ENCODE measurements around the gene DSCAM.

The DSCAM gene

GRCh38 chr21:40706806-40707655 lies 139.9 kb downstream of the DSCAM start:
- no peak for TF ChIP-seq CEBPB (IDR thresholded peaks at IDR 0.05)
- TF ChIP-seq FOXM1 (IDR thresholded peaks at IDR 0.05; ENCODE audit: borderline replicate concordance, low read depth) = no peak
- TF ChIP-seq YY1 (IDR thresholded peaks at IDR 0.05; ENCODE audit: low read depth) = no peak
- TF ChIP-seq TEAD4 (IDR thresholded peaks at IDR 0.05) = no peak
- no peak for TF ChIP-seq MAX (IDR thresholded peaks at IDR 0.05)
- TF ChIP-seq, protein P1, sequence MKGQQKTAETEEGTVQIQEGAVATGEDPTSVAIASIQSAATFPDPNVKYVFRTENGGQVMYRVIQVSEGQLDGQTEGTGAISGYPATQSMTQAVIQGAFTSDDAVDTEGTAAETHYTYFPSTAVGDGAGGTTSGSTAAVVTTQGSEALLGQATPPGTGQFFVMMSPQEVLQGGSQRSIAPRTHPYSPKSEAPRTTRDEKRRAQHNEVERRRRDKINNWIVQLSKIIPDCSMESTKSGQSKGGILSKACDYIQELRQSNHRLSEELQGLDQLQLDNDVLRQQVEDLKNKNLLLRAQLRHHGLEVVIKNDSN (IDR thresholded peaks at IDR 0.05) = no peak
- TF ChIP-seq EP300 (IDR thresholded peaks at IDR 0.05; ENCODE audit: borderline replicate concordance) = no peak
- no peak for TF ChIP-seq NFIC (IDR thresholded peaks at IDR 0.05)

- no peak for TF ChIP-seq RAD21 (IDR thresholded peaks at IDR 0.05; ENCODE audit: low read depth)
- TF ChIP-seq CREB1 (IDR thresholded peaks at IDR 0.05; ENCODE audit: low read depth) = no peak
- no peak for TF ChIP-seq TEAD4 (IDR thresholded peaks at IDR 0.05)
- no peak for TF ChIP-seq TCF12 (IDR thresholded peaks at IDR 0.05; ENCODE audit: low read depth)
- TF ChIP-seq YY1 (IDR thresholded peaks at IDR 0.05; ENCODE audit: low read depth) = no peak
- TF ChIP-seq FOXM1 (IDR thresholded peaks at IDR 0.05; ENCODE audit: borderline replicate concordance, low read depth) = no peak
- no peak for TF ChIP-seq ZBTB7A (IDR thresholded peaks at IDR 0.05; ENCODE audit: low read depth)
- no peak for TF ChIP-seq NFIC (IDR thresholded peaks at IDR 0.05)
- no peak for TF ChIP-seq REST (IDR thresholded peaks at IDR 0.05; ENCODE audit: low read depth)
- TF ChIP-seq MAX (IDR thresholded peaks at IDR 0.05) = no peak
- TF ChIP-seq, protein P1 (IDR thresholded peaks at IDR 0.05) = no peak
- no peak for TF ChIP-seq TAF1 (IDR thresholded peaks at IDR 0.05; ENCODE audit: low read depth)
- TF ChIP-seq CEBPB (IDR thresholded peaks at IDR 0.05) = no peak
- TF ChIP-seq EGR1 (IDR thresholded peaks at IDR 0.05) = no peak
Measured at GRCh38 chr21:40706176-40706575, 140.8 kb downstream of the DSCAM start.

DNA sequence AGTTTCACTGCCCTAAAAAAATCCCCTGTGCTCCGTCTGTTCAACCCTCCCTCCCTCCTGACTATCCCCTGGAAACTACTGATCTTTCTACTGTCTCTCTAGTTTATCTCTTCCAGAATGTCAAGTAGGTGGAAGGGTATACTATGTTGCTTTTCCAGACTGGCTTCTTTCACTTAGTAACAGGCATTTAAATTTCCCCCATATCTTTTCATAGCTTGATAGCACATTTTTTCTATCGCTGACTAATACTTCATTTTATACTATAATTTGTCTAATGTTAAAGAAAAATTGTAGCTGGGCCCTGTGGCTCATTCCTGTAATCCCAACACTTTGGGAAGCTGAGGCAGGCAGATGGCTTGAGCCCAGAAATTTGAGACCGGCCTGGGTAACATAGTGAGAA lies 142.8 kb downstream of the DSCAM start:
- TF ChIP-seq CREB1 (IDR thresholded peaks at IDR 0.05; ENCODE audit: low read depth) (no peak), TCF12 (IDR thresholded peaks at IDR 0.05; ENCODE audit: low read depth) (no peak), YY1 (IDR thresholded peaks at IDR 0.05; ENCODE audit: low read depth) (no peak), REST (IDR thresholded peaks at IDR 0.05; ENCODE audit: low read depth) (no peak), MAX (IDR thresholded peaks at IDR 0.05) (no peak), TEAD4 (IDR thresholded peaks at IDR 0.05) (no peak), EGR1 (IDR thresholded peaks at IDR 0.05) (no peak), ZBTB7A (IDR thresholded peaks at IDR 0.05; ENCODE audit: low read depth) (no peak), EP300 (IDR thresholded peaks at IDR 0.05; ENCODE audit: borderline replicate concordance) (no peak), TAF1 (IDR thresholded peaks at IDR 0.05; ENCODE audit: low read depth) (no peak), NFIC (IDR thresholded peaks at IDR 0.05) (no peak)

GRCh38 chr21:40699366-40699765 lies 147.6 kb downstream of the DSCAM start:
- TF ChIP-seq REST (IDR thresholded peaks at IDR 0.05; ENCODE audit: low read depth) (no peak), RAD21 (IDR thresholded peaks at IDR 0.05; ENCODE audit: low read depth) (no peak), TAF1 (IDR thresholded peaks at IDR 0.05; ENCODE audit: low read depth) (no peak), FOXM1 (IDR thresholded peaks at IDR 0.05; ENCODE audit: borderline replicate concordance, low read depth) (no peak), TEAD4 (IDR thresholded peaks at IDR 0.05) (no peak), TCF12 (IDR thresholded peaks at IDR 0.05; ENCODE audit: low read depth) (no peak), YY1 (IDR thresholded peaks at IDR 0.05; ENCODE audit: low read depth) (no peak), EP300 (IDR thresholded peaks at IDR 0.05; ENCODE audit: borderline replicate concordance) (no peak), ZBTB7A (IDR thresholded peaks at IDR 0.05; ENCODE audit: low read depth) (no peak), CEBPB (IDR thresholded peaks at IDR 0.05) (no peak), CREB1 (IDR thresholded peaks at IDR 0.05; ENCODE audit: low read depth) (no peak), MAX (IDR thresholded peaks at IDR 0.05) (no peak), EGR1 (IDR thresholded peaks at IDR 0.05) (no peak), NFIC (IDR thresholded peaks at IDR 0.05) (no peak)
- TF ChIP-seq, protein P1 (IDR thresholded peaks at IDR 0.05) = no peak

Measured in Ishikawa (cell line).